Measurements from ENCODE around the gene CAMK2D.

The CAMK2D gene

GRCh38 chr4:113762186-113763028 is 869 bp upstream of the CAMK2D start:
- DNase-seq (ENCODE audit: low spot score): peak; percentile 95

- peak; percentile 79 for DNase-seq (ENCODE audit: low spot score)
Measured at GRCh38 chr4:113760795-113761619, 531 bp downstream of the CAMK2D start.

- peak; percentile 10 for DNase-seq (ENCODE audit: low spot score)
Measured at GRCh38 chr4:113760094-113760794, 1.3 kb downstream of the CAMK2D start.

GRCh38 chr4:113759696-113760093 is 1.8 kb downstream of the CAMK2D start:
- no peak for DNase-seq (ENCODE audit: low spot score)

- peak; percentile 33 for DNase-seq (ENCODE audit: low spot score)
Measured at GRCh38 chr4:113758372-113758771, 3.2 kb downstream of the CAMK2D start.

GRCh38 chr4:113757486-113757885 is 4.1 kb downstream of the CAMK2D start:
- no peak for DNase-seq (ENCODE audit: low spot score)

GRCh38 chr4:113756005-113756410 is 5.5 kb downstream of the CAMK2D start:
- DNase-seq (ENCODE audit: low spot score): no peak

GRCh38 chr4:113750734-113751133 is 10.8 kb downstream of the CAMK2D start:
- DNase-seq (ENCODE audit: low spot score): no peak

GRCh38 chr4:113750296-113750695 is 11.2 kb downstream of the CAMK2D start:
- no peak for DNase-seq (ENCODE audit: low spot score)

GRCh38 chr4:113749178-113749577 is 12.4 kb downstream of the CAMK2D start:
- DNase-seq (ENCODE audit: low spot score): no peak

GRCh38 chr4:113747949-113748348 is 13.6 kb downstream of the CAMK2D start:
- DNase-seq (ENCODE audit: low spot score): no peak

GRCh38 chr4:113745711-113746110 is 15.8 kb downstream of the CAMK2D start:
- no peak for DNase-seq (ENCODE audit: low spot score)

GRCh38 chr4:113744667-113745240 is 16.8 kb downstream of the CAMK2D start:
- no peak for DNase-seq (ENCODE audit: low spot score)

GRCh38 chr4:113743690-113744089 is 17.8 kb downstream of the CAMK2D start:
- DNase-seq (ENCODE audit: low spot score): no peak

GRCh38 chr4:113742643-113743042 is 18.9 kb downstream of the CAMK2D start:
- no peak for DNase-seq (ENCODE audit: low spot score)

GRCh38 chr4:113741956-113742355 is 19.6 kb downstream of the CAMK2D start:
- DNase-seq (ENCODE audit: low spot score): no peak

GRCh38 chr4:113740857-113741379 is 20.6 kb downstream of the CAMK2D start:
- DNase-seq (ENCODE audit: low spot score): no peak

- no peak for DNase-seq (ENCODE audit: low spot score)
Measured at GRCh38 chr4:113739197-113739596, 22.3 kb downstream of the CAMK2D start.

- DNase-seq (ENCODE audit: low spot score): no peak
Measured at GRCh38 chr4:113738251-113738650, 23.3 kb downstream of the CAMK2D start.

- no peak for DNase-seq (ENCODE audit: low spot score)
Measured at GRCh38 chr4:113733685-113734084, 27.9 kb downstream of the CAMK2D start.

- DNase-seq (ENCODE audit: low spot score): no peak
Measured at GRCh38 chr4:113732967-113733527, 28.5 kb downstream of the CAMK2D start.

Data from AG20443 (cell line).